ENCODE data around the gene IRAK2. TPM values are rescaled to one million over a fixed set of nuclear protein-coding genes. Genes with fewer than 3 reads are reported as not detected.
A peak's percentile ranks its signal among the peaks of the same experiment; 100 is the strongest.
"Not testable (repeated sequence)": the region's sequence is repeated elsewhere in the genome, so short reads cannot be mapped to it uniquely, and the experiment has no call there.

Gene IRAK2
- total RNA-seq, 2 donors from 2014 or later: 5.6 to 10.1 TPM

DNA sequence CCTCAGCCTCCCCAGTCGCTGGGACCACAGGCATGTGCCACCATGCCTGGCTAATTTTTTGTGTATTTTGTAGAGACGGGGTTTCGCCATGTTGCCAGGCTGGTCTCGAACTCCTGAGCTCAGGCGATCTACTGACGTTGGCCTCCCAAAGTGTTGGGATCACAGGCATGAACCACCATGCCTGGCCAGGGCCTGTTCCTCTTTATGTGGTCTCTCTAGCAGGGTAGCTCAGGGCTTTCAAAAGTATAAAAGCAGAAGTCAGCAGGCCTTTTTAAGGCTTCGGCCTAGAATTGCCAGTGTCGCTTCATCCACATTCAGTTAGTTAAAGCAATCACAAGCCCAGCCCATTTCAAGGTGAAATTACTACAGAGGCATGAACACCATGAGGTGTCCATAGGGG, 15.5 kb upstream of the IRAK2 start:
- Mint-ChIP-seq H3K27me3 (no peaks in the 10 kb centered on the region), H3K4me3 (no peak overlapping the region), H3K36me3 (ENCODE audit: low read depth) (peaks cover 98% of the 10 kb centered on the region), H3K27ac (no peak overlapping the region), H3K9me3 (no peaks in the 10 kb centered on the region), H3K4me1 (peaks cover 9% of the 10 kb centered on the region)
- no peak for ATAC-seq (replicated peaks)

DNA sequence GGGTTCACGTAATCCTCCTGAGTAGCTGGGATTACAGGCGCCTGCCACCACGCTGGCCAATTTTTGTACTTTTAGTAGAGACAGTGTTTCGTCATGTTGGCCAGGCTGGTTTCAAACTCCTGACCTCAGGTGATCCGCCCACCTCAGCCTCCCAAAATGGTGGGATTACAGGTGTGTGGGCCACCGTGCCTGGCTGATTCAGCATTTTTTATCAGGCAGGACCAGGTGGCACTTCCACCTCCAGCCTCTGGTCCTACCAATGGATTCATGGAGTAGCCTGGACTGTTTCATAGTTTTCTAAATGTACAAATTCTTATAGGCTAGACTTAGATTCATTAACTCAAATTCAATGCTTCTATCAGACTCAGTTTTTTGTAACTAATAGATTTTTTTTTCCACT, 13.7 kb upstream of the IRAK2 start:
- no peaks in the 10 kb centered on the region for H3K27me3 Mint-ChIP-seq
- no peak overlapping the region for H3K4me3 Mint-ChIP-seq
- no peaks in the 10 kb centered on the region for H3K9me3 Mint-ChIP-seq
- no peaks in the 10 kb centered on the region for H3K4me1 Mint-ChIP-seq
- peaks cover 89% of the 10 kb centered on the region for H3K36me3 Mint-ChIP-seq (ENCODE audit: low read depth)
- H3K27ac Mint-ChIP-seq: no peak overlapping the region
- ATAC-seq (replicated peaks): no peak

DNA sequence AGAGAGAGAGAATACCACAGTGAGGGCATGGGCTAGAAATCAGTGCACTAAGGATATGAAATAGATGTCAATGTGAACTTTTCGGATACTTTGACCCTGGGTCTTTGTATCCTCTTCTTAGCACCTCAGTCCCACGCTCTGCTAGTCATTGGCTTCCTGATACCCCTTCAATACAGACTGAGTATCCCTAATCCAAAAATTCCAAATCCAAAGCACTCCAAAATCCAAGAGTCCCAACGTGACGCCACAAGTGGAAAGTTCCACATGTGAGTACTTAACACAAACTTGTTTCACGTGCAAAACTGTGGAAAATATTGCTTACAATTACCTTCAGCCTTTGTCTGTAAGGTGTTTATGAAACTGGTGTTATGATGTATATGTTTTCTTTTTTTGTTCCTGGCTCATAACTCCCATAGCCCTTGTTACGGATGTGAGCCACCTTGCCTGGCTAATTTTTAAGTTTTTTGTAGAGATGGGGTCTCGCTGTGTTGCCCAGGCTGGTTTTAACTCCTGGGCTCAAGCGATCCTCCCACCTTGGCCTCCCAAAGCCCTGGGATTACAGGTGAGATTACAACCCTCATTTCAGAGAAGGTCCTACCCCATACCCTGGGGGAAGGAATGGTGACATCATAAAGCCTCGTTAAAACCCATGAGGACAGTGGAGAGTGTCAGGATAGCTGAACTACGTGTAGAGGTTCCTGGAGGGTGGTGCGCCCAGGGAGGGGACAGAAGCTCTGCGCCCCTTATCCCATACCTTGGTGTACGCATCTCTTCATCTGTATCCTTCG, 10.2 kb upstream of the IRAK2 start:
- no peak overlapping the region for H3K4me3 Mint-ChIP-seq
- peaks cover 54% of the 10 kb centered on the region for H3K36me3 Mint-ChIP-seq (ENCODE audit: low read depth)
- no peak for ATAC-seq (replicated peaks)
- H3K27ac Mint-ChIP-seq: peak overlapping the region; percentile 10
- H3K4me1 Mint-ChIP-seq: no peaks in the 10 kb centered on the region
- H3K9me3 Mint-ChIP-seq: no peaks in the 10 kb centered on the region
- no peaks in the 10 kb centered on the region for H3K27me3 Mint-ChIP-seq

DNA sequence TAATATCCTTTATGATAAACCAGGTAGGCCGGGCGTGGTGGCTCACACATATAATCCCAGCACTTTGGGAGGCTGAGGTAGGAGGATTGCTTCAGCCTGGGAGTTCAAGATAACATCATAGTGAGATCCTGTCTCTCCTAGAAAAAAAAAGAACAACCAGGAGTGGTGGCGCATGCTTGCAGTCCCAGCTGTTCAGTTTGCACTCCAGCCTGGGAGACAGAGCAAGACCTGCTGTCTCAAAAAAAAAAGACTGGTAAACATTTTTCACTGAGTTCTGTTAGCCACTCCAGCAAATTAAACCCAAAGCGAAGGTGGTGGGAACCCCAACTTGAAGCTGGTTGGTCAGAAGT, 9.6 kb upstream of the IRAK2 start:
- Mint-ChIP-seq H3K36me3 (ENCODE audit: low read depth) (peaks cover 48% of the 10 kb centered on the region), H3K27me3 (no peaks in the 10 kb centered on the region), H3K9me3 (no peaks in the 10 kb centered on the region), H3K4me3 (no peak overlapping the region), H3K27ac (peak overlapping the region; percentile 10), H3K4me1 (no peaks in the 10 kb centered on the region)
- ATAC-seq (replicated peaks): no peak

DNA sequence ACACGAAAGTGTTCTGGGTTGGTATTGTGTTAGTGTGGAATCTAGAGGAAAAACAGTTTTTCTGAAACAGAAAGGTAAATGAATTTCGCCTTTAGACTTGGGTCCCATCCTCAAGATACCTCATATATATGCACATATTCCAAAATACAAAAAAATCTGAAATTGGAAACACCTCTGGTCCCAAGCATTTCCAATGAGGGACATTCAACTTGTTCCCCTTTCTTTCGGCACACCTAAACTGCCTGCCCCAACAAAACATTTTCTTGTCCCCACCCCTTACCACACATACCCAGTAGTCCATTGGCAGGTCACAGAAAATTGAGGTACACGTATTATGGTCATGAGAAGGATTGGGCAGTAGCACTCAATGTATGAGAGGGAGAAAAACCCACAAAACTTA, 9.1 kb upstream of the IRAK2 start:
- H3K4me1 Mint-ChIP-seq: no peaks in the 10 kb centered on the region
- no peaks in the 10 kb centered on the region for H3K9me3 Mint-ChIP-seq
- no peaks in the 10 kb centered on the region for H3K27me3 Mint-ChIP-seq
- H3K27ac Mint-ChIP-seq: peak overlapping the region; percentile 10
- H3K4me3 Mint-ChIP-seq: no peak overlapping the region
- H3K36me3 Mint-ChIP-seq (ENCODE audit: low read depth): peaks cover 43% of the 10 kb centered on the region
- ATAC-seq (replicated peaks): no peak

DNA sequence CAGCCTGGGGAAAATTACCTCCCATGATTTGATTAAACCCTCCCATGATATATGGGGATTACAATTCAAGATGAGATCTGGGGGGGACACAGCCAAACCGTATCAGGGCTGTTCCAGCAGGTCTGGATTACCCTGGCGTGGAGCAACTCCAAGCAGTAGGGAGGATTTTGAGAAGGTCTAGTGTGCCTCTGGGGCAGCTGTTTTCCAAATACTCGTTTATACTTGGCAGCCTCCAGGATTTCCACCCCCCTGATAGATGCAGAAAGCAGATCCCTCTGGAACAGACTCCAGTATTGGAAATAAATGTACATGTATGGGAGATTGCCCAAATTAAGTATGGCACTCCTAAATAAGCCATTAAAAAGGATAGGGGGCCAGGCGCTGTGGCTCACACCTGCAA, 7.7 kb upstream of the IRAK2 start:
- ATAC-seq (replicated peaks): no peak
- Mint-ChIP-seq H3K9me3 (no peaks in the 10 kb centered on the region), H3K4me3 (no peak overlapping the region), H3K4me1 (no peaks in the 10 kb centered on the region), H3K36me3 (ENCODE audit: low read depth) (peaks cover 29% of the 10 kb centered on the region), H3K27ac (no peak overlapping the region), H3K27me3 (no peaks in the 10 kb centered on the region)

DNA sequence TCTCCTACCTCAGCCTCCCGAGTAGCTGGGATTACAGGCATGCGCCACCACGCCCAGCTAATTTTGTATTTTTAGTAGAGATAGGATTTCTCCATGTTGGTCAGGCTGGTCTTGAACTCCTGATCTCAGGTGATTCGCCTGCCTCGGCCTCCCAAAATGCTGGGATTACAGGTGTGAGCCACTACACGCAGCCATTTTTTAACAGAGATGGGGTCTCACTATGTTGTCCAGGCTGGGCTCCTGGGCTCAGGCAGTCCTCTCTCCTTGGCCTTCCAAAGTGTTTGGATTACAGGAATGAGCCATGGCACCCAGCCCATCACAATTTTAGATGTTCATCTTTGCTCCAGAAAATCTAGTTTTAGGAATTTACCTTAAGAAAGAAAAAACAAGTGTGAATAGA, 6.2 kb upstream of the IRAK2 start:
- not testable (repeated sequence) for H3K4me1 Mint-ChIP-seq; H3K4me3 Mint-ChIP-seq; H3K27me3 Mint-ChIP-seq; H3K9me3 Mint-ChIP-seq; ATAC-seq (replicated peaks); H3K27ac Mint-ChIP-seq
- H3K36me3 Mint-ChIP-seq (ENCODE audit: low read depth): peaks cover 14% of the 10 kb centered on the region

DNA sequence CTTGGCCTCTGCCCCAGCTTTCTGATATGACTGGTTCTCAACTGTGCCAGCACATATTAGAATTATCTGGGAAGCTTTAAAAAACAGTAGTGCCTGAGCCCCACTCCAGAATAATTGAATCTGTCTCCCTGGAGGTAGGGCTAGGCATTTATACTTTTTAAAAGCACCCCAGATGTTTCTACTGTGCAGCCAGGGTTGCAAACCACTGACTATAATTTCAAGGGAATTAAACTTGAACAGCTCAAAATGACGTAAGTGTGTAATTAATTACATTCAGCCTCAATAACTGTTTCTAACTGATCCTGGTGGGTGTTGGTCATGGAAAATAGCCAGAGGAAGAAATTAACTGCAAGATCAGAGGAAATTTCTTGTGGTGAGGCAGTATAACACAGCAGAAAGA, 4.4 kb upstream of the IRAK2 start:
- no peak for ATAC-seq (replicated peaks)
- no peaks in the 10 kb centered on the region for H3K4me1 Mint-ChIP-seq
- H3K4me3 Mint-ChIP-seq: no peak overlapping the region
- H3K9me3 Mint-ChIP-seq: no peaks in the 10 kb centered on the region
- no peaks in the 10 kb centered on the region for H3K36me3 Mint-ChIP-seq (ENCODE audit: low read depth)
- no peak overlapping the region for H3K27ac Mint-ChIP-seq
- no peaks in the 10 kb centered on the region for H3K27me3 Mint-ChIP-seq

DNA sequence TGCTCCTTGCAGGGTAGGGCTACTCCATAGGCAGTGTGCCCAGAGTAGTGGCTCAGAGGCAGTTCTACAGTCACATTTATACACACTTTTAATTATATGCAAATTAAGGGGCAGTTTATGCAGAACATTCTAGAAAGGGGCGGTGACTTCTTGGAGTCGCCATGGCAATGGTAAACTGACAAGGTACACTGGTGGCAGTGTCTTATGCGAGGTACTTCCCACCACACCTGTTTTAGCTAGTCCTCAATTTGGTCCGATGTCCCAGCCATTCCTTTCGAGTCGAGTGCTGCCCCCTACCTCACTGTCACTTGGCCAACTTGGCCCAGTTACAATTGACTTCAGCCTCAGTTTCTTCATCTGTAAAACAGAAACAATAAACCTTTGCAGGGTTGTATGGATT, 3.8 kb upstream of the IRAK2 start:
- H3K4me3 Mint-ChIP-seq: no peak overlapping the region

DNA sequence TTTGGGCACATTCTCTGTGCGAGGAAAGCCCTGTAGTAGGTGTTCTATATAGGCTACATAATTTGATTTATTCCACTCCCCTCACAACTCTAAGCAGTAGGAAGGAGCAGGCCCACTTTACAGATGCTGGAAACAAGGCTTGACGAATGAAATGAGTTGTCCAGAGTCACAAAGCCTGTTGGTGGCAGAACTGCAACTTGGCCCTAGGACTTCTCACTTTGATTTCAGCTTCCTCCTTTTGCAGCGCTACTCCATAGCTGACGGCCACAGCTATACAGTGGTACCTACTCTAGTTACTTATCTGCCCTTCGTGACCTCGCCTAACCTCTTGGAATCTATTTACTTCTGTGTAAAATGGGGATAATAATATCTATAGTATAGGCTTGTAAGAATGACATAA, 2.5 kb upstream of the IRAK2 start:
- no peak for ATAC-seq (replicated peaks)
- no peaks in the 10 kb centered on the region for H3K9me3 Mint-ChIP-seq
- no peak overlapping the region for H3K27ac Mint-ChIP-seq
- H3K4me1 Mint-ChIP-seq: peaks cover 5% of the 10 kb centered on the region
- H3K27me3 Mint-ChIP-seq: no peaks in the 10 kb centered on the region
- no peaks in the 10 kb centered on the region for H3K36me3 Mint-ChIP-seq (ENCODE audit: low read depth)
- no peak overlapping the region for H3K4me3 Mint-ChIP-seq

More for the DNA sequence above, 3.8 kb upstream of the IRAK2 start:
- no peaks in the 10 kb centered on the region for H3K9me3 Mint-ChIP-seq
- no peaks in the 10 kb centered on the region for H3K27me3 Mint-ChIP-seq
- no peak overlapping the region for H3K27ac Mint-ChIP-seq
- no peak for ATAC-seq (replicated peaks)
- H3K36me3 Mint-ChIP-seq (ENCODE audit: low read depth): no peaks in the 10 kb centered on the region
- H3K4me1 Mint-ChIP-seq: peaks cover under 1% of the 10 kb centered on the region

DNA sequence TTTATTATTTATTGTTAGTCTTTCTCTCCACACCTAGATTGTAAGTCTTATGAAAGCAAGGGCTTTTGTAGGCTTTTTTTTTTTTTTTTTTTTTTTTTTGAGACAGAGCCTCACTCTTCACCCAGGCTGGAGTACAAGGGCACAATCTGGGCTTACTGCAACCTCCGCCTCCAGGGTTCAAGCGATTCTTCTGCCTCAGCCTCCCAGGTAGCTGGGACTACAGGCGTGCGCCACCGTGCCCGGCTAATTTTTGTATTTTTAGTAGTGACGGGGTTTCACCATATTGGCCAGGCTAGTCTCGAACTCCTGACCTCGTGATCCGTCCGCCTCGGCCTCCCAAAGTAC, 546 bp upstream of the IRAK2 start:
- not testable (repeated sequence) for H3K36me3 Mint-ChIP-seq (ENCODE audit: low read depth); H3K27me3 Mint-ChIP-seq; H3K27ac Mint-ChIP-seq; ATAC-seq (replicated peaks); H3K9me3 Mint-ChIP-seq
- Mint-ChIP-seq H3K4me3 (peak overlapping the region; percentile 69), H3K4me1 (peaks cover 12% of the 10 kb centered on the region)

DNA sequence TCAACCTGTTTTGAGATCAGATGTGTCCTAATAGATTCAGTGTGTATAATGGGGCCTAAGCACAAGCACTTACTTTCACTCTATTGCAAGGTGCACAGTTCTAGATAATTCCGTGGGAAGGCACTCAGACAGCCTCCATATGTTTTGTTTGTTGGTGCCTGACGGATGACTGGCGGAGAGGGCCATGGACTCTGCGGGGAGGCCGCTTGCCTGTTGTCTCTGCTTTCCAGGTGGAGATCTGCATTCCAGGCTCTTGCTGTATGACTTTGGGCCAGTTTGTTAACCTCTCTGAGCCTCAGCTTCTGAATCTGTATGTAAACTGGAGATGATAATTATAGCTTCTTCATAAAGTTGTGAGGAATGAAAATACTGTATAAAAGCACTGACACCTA, 1.5 kb downstream of the IRAK2 start:
- H3K9me3 Mint-ChIP-seq: peaks cover 5% of the 10 kb centered on the region
- H3K4me1 Mint-ChIP-seq: peaks cover 12% of the 10 kb centered on the region
- H3K36me3 Mint-ChIP-seq (ENCODE audit: low read depth): peaks cover 5% of the 10 kb centered on the region
- H3K27ac Mint-ChIP-seq: peak overlapping the region; percentile 43
- no peaks in the 10 kb centered on the region for H3K27me3 Mint-ChIP-seq
- peak overlapping the region; percentile 69 for H3K4me3 Mint-ChIP-seq
- no peak for ATAC-seq (replicated peaks)

DNA sequence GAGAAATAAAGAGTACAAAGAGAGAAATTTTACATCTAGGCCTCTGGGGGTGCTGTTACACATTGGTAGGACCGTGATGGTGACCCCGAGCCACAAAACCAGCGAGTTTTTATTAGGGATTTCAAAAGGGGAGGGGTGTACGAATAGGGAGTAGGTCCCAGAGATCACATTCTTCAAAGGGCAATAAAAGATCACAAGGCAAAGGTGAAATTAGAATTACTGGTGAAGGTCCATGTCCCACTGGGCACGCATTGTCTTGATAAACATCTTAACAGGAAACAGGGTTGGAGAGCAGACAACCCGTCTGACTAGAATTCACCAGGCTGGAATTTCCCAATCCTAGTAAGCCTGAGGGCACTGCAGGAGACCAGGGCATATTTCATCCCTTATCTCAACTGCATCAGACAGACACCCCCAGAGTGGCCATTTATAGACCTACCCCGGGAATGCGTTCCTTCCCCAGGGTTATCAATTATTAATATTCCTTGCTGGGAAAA, 4.3 kb downstream of the IRAK2 start:
- Mint-ChIP-seq H3K27me3 (no peaks in the 10 kb centered on the region), H3K4me3 (no peak overlapping the region), H3K9me3 (peaks cover 5% of the 10 kb centered on the region), H3K36me3 (ENCODE audit: low read depth) (peaks cover 5% of the 10 kb centered on the region), H3K4me1 (peaks cover 12% of the 10 kb centered on the region), H3K27ac (no peak overlapping the region)
- no peak for ATAC-seq (replicated peaks)

DNA sequence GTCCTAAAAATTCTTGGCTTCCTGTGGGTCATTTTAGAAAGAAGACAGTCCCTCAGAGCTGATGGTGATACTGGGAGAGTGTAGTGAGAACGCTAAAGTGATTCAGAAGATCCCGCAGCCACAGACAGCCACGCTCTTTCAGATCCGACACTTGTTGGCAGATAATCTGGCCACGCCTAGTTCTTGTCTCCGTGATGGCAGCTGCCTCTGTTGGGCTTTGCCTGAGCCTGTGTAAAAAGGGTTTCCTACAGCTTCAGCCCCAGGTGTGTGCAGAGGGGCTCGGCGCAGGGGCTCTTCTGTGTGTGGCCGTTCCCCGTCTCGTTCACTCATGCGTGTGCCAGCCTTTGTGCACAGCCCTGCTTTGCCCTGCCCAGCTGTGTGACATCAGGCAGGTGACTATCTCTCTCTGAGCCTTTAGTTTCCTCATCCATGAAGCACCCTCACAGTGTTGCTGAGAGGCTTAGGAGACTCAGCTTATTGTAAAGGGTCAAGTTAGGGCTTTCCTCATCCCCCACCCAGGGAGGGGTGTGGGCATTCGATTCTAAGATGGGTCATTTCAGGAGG, 6.3 kb downstream of the IRAK2 start:
- no peak overlapping the region for H3K27ac Mint-ChIP-seq
- peaks cover 10% of the 10 kb centered on the region for H3K4me1 Mint-ChIP-seq
- peaks cover 5% of the 10 kb centered on the region for H3K9me3 Mint-ChIP-seq
- no peak overlapping the region for H3K4me3 Mint-ChIP-seq
- H3K27me3 Mint-ChIP-seq: no peaks in the 10 kb centered on the region
- no peak for ATAC-seq (replicated peaks)
- H3K36me3 Mint-ChIP-seq (ENCODE audit: low read depth): peaks cover 8% of the 10 kb centered on the region

DNA sequence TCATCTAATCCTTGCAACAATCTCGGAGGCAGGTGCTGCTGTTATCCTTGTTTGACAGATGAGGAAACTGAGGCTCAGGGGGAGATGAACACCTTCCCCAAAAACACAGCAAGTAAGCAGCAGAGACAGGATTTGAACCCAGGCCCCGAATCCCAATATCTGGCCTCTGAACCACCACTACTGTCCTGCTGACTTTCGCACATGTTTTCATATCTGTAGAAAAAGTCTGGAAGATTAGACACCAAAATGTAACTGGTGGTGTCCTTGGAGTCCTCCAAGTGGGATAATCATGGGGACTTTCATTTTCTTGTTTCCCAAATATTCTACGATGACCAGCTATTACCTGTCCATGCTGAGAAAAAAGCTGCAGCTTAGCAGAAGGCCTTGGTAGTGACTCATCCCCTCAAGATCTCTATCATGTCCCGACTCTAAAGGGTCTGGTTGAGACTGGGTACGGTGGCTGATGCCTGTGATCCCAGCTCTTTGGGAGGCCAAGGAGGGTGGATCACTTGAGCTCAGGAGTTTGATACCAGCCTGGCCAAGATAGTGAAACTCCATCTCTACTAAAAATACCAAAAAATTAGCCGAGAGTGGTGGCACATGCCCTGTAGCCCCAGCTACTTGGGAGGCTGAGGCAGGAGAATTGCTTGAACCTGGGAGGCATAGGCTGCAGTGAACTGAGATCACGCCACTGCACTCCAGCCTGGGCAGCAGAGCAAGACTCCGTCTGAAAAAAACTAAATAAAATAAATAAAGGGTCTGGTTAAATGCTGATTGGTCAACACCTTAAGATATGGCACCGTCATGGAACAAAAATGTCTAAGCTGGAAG, 8.6 kb downstream of the IRAK2 start:
- peak; percentile 64 for ATAC-seq (replicated peaks)
- Mint-ChIP-seq H3K4me3 (peak overlapping the region; percentile 41), H3K9me3 (peaks cover 5% of the 10 kb centered on the region), H3K4me1 (peaks cover 6% of the 10 kb centered on the region), H3K27ac (peak overlapping the region; percentile 76), H3K27me3 (no peaks in the 10 kb centered on the region), H3K36me3 (ENCODE audit: low read depth) (peaks cover 11% of the 10 kb centered on the region)
